HepG2 (cell line): ENCODE measurements around the gene ING5. TPM values are rescaled to one million over a fixed set of nuclear protein-coding genes. Genes with fewer than 3 reads are reported as not detected.
A peak's percentile ranks its signal among the peaks of the same experiment; 100 is the strongest.

ENCODE experiments used
- AGO2 ChIP-seq: fragments of 200-400 bp; formaldehyde crosslinking; optimal IDR thresholded peaks from 2 replicates; pipeline ENCODE3; 2017; ENCODE audit warnings: mild to moderate bottlenecking, low read depth, low read length, moderate library complexity
- CHCHD3 ChIP-seq: sonication (generic); formaldehyde crosslinking; IDR thresholded peaks from 2 replicates; pipeline ENCODE4 v1.8.0; 2022; ENCODE audit warnings: mild to moderate bottlenecking, missing genetic modification reagents, moderate library complexity
- FOSL2 ChIP-seq: sonication (generic); formaldehyde crosslinking; IDR thresholded peaks from 2 replicates; pipeline ENCODE4 v1.4.0; 2020; ENCODE audit warnings: missing genetic modification reagents
- GABPB1 ChIP-seq: IDR thresholded peaks from 2 replicates; pipeline ENCODE4 v1.6.1; 2016; ENCODE audit warnings: mild to moderate bottlenecking, missing genetic modification reagents, moderate library complexity, missing compliant biosample characterization
- KMT2B ChIP-seq: IDR thresholded peaks from 2 replicates; pipeline ENCODE4 v1.6.1; 2016; ENCODE audit warnings: missing genetic modification reagents, missing compliant biosample characterization
- MIER3 ChIP-seq: IDR thresholded peaks from 2 replicates; pipeline ENCODE4 v1.6.1; 2016; ENCODE audit warnings: missing compliant biosample characterization, borderline replicate concordance
- MTF2 ChIP-seq: sonication (generic); formaldehyde crosslinking; IDR thresholded peaks from 2 replicates; pipeline ENCODE4 v1.5.0; 2020; ENCODE audit warnings: missing genetic modification reagents, borderline replicate concordance
- PAX8 ChIP-seq: sonication (generic); formaldehyde crosslinking; IDR thresholded peaks from 2 replicates; pipeline ENCODE4 v1.8.0; 2022; ENCODE audit warnings: mild to moderate bottlenecking, missing genetic modification reagents, borderline replicate concordance
- RARA ChIP-seq: IDR thresholded peaks from 2 replicates; pipeline ENCODE4 v1.6.1; 2016; ENCODE audit warnings: missing genetic modification reagents, missing compliant biosample characterization
- ZNF124 ChIP-seq: sonication (generic); formaldehyde crosslinking; IDR thresholded peaks from 2 replicates; pipeline ENCODE4 v1.4.0; 2020; ENCODE audit warnings: missing genetic modification reagents
- ZNF207 ChIP-seq: fragments of 450-650 bp; IDR thresholded peaks from 2 replicates; pipeline ENCODE4 v1.6.1; 2016; ENCODE audit warnings: antibody characterized with exemption, borderline replicate concordance
- ZNF670 ChIP-seq: sonication (generic); formaldehyde crosslinking; IDR thresholded peaks from 2 replicates; pipeline ENCODE4 v1.8.0; 2022; ENCODE audit warnings: mild to moderate bottlenecking, missing genetic modification reagents, borderline replicate concordance
- polyA plus RNA-seq, 8 experiments: library from polyadenylated mRNA; depleted of rRNA in 3 of 8; stranded (reverse) in 7 of 8; unstranded in 1 of 8; fragments of >200 nt; fragmentation: Illumina TruSeq in 4 of 8; extraction: Trizol in 4 of 8; gene quantifications; 2 replicates each; pipeline versions ENCODE4 v1.2.1 to v1.2.3, GENCODE V29; 2011 to 2016; ENCODE audit warnings: low read depth in 4 of 8, missing spikeins in 1 of 8, mixed read lengths in 1 of 8; ENCODE audit not compliant: insufficient read depth in 1 of 8
- total RNA-seq, 5 experiments: library from RNA; depleted of rRNA; stranded (reverse); fragments of >200 nt; fragmentation: Illumina TruSeq; extraction: Trizol; gene quantifications; 2 replicates each; pipeline ENCODE4 v1.2.3, GENCODE V29; 2016; ENCODE audit warnings: low read depth in 1 of 5
- TF ChIP-seq, protein P1 (sequence below): IDR thresholded peaks from 2 replicates; pipeline ENCODE4 v1.6.1; 2016; ENCODE audit warnings: low read depth, missing genetic modification reagents, missing compliant biosample characterization
- TF ChIP-seq, protein P2 (sequence below), 2 experiments: sonication (generic) in 1 of 2; formaldehyde crosslinking in 1 of 2; IDR thresholded peaks; 2 replicates each; pipeline versions ENCODE4 v1.4.0 to v1.6.1; 2018 to 2020; ENCODE audit warnings: missing genetic modification reagents in 2 of 2, borderline replicate concordance in 1 of 2, low read depth in 1 of 2, mild to moderate bottlenecking in 1 of 2, missing biosample characterization in 1 of 2
- TF ChIP-seq, protein P3 (sequence below): sonication (generic); formaldehyde crosslinking; IDR thresholded peaks from 2 replicates; pipeline ENCODE4 v1.5.1; 2020; ENCODE audit warnings: mild to moderate bottlenecking, missing genetic modification reagents, moderate library complexity

The ING5 gene
- total and polyA plus RNA-seq, 2 of the 13 experiments (the other 11 are each of a cell fraction or from before 2014, with no cell fraction given), result 61.9 to 71.9 TPM

DNA sequence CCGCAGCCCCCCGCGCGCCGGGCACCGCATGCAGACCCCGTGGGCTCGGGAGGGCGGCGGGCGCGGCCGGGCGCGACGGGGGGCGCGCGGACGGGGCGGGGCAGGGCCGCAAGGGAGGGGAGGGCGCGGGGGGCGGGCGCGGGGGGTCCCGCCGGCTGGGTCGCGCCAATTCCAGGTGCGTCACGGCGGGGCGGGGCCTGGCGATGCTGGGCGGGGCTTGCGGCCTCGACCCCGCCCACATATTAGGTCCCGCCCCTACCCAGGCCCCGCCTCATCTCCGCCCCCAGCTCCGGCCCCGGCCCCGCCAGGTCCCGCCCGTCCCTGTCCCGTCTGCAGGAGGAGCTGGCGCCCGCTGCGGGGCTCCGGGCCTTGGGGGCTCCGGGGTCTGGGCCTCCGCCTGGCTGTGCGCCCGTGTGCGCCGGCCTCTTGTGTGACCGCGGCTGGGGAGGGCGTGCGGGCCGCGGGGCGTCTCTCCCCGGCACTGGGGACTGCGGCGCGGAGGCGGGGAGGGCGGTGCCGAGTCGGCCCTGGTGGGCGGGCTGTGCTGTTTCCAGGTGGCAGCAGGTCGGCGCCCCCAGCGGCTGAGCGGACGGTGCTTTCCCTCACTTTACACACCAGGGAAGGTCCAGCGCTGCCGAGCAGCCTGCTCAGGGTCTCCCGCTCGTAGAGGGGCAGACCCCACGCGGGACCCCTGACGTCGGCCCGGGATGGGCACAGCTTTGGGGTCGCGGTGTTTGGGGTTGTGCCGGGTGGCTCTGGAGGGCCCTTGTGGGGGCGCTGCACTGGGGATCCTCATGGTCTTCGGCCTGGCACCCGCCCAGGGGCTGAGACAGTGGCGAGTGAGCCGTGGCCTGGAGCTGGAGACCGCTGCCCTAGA, 554 bp downstream of the ING5 start (continued):
- TF ChIP-seq, protein P1, sequence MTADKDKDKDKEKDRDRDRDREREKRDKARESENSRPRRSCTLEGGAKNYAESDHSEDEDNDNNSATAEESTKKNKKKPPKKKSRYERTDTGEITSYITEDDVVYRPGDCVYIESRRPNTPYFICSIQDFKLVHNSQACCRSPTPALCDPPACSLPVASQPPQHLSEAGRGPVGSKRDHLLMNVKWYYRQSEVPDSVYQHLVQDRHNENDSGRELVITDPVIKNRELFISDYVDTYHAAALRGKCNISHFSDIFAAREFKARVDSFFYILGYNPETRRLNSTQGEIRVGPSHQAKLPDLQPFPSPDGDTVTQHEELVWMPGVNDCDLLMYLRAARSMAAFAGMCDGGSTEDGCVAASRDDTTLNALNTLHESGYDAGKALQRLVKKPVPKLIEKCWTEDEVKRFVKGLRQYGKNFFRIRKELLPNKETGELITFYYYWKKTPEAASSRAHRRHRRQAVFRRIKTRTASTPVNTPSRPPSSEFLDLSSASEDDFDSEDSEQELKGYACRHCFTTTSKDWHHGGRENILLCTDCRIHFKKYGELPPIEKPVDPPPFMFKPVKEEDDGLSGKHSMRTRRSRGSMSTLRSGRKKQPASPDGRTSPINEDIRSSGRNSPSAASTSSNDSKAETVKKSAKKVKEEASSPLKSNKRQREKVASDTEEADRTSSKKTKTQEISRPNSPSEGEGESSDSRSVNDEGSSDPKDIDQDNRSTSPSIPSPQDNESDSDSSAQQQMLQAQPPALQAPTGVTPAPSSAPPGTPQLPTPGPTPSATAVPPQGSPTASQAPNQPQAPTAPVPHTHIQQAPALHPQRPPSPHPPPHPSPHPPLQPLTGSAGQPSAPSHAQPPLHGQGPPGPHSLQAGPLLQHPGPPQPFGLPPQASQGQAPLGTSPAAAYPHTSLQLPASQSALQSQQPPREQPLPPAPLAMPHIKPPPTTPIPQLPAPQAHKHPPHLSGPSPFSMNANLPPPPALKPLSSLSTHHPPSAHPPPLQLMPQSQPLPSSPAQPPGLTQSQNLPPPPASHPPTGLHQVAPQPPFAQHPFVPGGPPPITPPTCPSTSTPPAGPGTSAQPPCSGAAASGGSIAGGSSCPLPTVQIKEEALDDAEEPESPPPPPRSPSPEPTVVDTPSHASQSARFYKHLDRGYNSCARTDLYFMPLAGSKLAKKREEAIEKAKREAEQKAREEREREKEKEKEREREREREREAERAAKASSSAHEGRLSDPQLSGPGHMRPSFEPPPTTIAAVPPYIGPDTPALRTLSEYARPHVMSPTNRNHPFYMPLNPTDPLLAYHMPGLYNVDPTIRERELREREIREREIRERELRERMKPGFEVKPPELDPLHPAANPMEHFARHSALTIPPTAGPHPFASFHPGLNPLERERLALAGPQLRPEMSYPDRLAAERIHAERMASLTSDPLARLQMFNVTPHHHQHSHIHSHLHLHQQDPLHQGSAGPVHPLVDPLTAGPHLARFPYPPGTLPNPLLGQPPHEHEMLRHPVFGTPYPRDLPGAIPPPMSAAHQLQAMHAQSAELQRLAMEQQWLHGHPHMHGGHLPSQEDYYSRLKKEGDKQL (CRISPR knock-in tag), result 0 out of 2 replicates have a peak, but pooled peaks have one; percentile 28
- TF ChIP-seq ZNF207 (no peak), PAX8 (CRISPR knock-in tag) (peak; percentile 49; the same call in 1 of the 2 replicates), MTF2 (0 out of 2 replicates have a peak, but pooled peaks have one; percentile 21), CHCHD3 (CRISPR knock-in tag) (0 out of 2 replicates have a peak, but pooled peaks have one; percentile 61), KMT2B (no peak), AGO2 (peak; percentile 93), ZNF670 (CRISPR knock-in tag) (peak; percentile 86; the same call in 1 of the 2 replicates), FOSL2 (CRISPR knock-in tag) (peak; percentile 8), MIER3 (CRISPR knock-in tag) (peak; percentile 32; the same call in 1 of the 2 replicates), RARA (CRISPR knock-in tag) (no peak), ZNF124 (peak; percentile 71; the same call in 1 of the 2 replicates), GABPB1 (peak; percentile 71; the same call in 1 of the 2 replicates)
- TF ChIP-seq, protein P2, sequence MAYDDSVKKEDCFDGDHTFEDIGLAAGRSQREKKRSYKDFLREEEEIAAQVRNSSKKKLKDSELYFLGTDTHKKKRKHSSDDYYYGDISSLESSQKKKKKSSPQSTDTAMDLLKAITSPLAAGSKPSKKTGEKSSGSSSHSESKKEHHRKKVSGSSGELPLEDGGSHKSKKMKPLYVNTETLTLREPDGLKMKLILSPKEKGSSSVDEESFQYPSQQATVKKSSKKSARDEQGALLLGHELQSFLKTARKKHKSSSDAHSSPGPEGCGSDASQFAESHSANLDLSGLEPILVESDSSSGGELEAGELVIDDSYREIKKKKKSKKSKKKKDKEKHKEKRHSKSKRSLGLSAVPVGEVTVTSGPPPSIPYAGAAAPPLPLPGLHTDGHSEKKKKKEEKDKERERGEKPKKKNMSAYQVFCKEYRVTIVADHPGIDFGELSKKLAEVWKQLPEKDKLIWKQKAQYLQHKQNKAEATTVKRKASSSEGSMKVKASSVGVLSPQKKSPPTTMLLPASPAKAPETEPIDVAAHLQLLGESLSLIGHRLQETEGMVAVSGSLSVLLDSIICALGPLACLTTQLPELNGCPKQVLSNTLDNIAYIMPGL (CRISPR knock-in tag; IDR thresholded peaks at IDR 0.05; ENCODE audit: borderline replicate concordance in 1 of 2, low read depth in 1 of 2), result peak; percentile 93 to 97
- TF ChIP-seq, protein P3, sequence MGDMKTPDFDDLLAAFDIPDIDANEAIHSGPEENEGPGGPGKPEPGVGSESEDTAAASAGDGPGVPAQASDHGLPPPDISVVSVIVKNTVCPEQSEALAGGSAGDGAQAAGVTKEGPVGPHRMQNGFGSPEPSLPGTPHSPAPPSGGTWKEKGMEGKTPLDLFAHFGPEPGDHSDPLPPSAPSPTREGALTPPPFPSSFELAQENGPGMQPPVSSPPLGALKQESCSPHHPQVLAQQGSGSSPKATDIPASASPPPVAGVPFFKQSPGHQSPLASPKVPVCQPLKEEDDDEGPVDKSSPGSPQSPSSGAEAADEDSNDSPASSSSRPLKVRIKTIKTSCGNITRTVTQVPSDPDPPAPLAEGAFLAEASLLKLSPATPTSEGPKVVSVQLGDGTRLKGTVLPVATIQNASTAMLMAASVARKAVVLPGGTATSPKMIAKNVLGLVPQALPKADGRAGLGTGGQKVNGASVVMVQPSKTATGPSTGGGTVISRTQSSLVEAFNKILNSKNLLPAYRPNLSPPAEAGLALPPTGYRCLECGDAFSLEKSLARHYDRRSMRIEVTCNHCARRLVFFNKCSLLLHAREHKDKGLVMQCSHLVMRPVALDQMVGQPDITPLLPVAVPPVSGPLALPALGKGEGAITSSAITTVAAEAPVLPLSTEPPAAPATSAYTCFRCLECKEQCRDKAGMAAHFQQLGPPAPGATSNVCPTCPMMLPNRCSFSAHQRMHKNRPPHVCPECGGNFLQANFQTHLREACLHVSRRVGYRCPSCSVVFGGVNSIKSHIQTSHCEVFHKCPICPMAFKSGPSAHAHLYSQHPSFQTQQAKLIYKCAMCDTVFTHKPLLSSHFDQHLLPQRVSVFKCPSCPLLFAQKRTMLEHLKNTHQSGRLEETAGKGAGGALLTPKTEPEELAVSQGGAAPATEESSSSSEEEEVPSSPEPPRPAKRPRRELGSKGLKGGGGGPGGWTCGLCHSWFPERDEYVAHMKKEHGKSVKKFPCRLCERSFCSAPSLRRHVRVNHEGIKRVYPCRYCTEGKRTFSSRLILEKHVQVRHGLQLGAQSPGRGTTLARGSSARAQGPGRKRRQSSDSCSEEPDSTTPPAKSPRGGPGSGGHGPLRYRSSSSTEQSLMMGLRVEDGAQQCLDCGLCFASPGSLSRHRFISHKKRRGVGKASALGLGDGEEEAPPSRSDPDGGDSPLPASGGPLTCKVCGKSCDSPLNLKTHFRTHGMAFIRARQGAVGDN (CRISPR knock-in tag), result peak; percentile 82
